NCI-H526 treated with DMSO at 0.1 percent for 48 hours (cell line): ENCODE results near the gene ESRRA.
A peak's percentile ranks its signal among the peaks of the same experiment; 100 is the strongest.

Experiments
- DNase-seq: peaks from one replicate; lab custom pipeline; 2025; lab: John Stamatoyannopoulos, UW

ESRRA gene

GRCh38 chr11:64352099-64352994, 47.0 kb downstream of the ESRRA start:
- no peak for DNase-seq

DNA sequence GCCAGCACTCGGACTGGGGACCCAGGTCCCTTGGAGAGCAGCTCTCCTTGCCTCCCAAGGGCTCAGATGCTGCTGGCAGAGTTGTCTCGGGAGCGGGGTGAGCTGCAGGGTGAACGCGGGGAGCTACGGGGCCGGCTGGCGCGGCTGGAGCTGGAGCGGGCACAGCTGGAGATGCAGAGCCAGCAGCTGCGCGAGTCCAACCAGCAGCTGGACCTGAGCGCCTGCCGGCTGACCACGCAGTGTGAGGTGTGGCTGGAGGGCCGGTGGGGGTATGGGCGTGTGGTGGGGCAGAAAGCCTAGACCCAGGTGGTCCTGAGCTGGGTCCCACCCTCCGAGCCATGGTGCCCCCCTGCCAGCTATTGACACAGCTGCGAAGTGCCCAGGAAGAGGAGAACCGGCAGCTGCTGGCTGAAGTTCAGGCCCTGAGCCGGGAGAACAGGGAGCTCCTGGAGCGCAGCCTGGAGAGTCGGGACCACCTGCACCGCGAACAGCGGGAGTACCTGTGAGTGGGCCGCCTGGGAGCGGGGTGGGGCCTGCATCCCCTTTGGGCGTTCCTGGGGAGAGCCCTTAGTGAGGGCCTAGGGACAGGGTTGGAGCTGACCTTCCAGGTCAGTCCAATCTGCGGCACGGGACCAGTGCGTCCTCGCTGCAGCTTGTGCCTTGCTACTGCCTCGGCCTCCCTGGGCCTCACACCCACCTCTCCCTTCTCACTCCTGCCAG, 47.8 kb downstream of the ESRRA start:
- DNase-seq = no peak

- DNase-seq = no peak
These were observed 48.6 kb downstream of the ESRRA start for GRCh38 chr11:64353715-64354506.

- peak; percentile 61 for DNase-seq
These were observed 50.0 kb downstream of the ESRRA start for GRCh38 chr11:64355078-64355940.

- peak; percentile 43 for DNase-seq
These were observed 51.4 kb downstream of the ESRRA start for GRCh38 chr11:64356498-64357411.

DNA sequence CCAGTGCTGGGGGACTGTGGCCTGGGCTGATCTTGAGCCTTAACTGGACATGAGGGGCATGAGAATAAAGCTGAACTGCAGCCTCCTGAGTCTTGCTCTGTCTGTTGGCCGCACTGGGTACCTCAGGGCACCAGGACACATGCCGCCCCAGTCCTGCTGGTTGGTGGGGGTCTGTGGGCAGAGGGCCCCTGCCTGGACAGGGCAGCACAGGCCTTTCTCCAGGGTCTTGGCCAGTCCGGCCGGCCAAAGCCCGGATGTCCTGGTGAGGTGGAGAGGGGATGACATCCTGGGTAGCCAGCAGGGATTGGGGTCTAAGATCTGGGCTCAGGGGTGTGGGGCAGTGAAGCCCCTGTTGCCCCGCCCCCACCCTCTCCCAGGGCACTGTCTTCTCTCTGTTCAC, 52.1 kb downstream of the ESRRA start:
- DNase-seq = no peak

DNA sequence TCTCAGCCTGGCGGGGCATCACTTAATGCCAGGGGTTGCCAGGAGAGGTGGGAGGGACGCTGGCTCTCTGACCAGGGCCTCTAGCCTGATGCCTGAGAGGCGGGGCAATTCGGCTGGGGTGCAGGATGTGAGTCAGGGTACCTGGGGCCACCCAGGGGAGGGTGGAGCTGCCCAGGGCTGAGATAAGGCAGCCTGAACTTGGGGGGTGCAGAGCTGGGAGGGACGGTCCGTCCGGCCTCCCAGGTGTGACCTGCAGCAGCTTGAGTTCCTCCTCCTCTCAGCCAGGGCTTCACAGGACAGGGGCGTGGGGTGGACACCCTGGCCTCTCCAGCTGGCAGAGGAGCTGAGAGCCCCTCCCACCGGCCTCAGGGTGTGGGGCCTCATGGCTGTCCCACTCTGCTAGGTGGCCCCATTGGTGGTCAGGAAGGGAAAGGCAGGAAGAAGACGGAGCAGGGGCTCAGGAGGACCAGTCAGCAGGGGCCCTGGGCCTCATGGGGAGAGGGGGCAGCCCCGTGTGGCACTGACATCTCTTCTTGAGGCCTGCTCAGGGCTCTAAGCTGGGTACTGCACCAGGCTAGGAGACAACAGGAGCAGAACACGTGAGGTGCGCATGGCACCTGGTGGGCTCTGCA, 52.7 kb downstream of the ESRRA start:
- DNase-seq = no peak

- no peak for DNase-seq
These were observed 53.2 kb downstream of the ESRRA start for GRCh38 chr11:64358536-64358906.

- DNase-seq = peak; percentile 88
These were observed 53.8 kb downstream of the ESRRA start, which contains the start of gene RPS6KA4 for GRCh38 chr11:64358907-64359711. RPS6KA4 (plus strand) TSS chr11:64359162; CDS start chr11:64359236, 74 bp downstream.

DNA sequence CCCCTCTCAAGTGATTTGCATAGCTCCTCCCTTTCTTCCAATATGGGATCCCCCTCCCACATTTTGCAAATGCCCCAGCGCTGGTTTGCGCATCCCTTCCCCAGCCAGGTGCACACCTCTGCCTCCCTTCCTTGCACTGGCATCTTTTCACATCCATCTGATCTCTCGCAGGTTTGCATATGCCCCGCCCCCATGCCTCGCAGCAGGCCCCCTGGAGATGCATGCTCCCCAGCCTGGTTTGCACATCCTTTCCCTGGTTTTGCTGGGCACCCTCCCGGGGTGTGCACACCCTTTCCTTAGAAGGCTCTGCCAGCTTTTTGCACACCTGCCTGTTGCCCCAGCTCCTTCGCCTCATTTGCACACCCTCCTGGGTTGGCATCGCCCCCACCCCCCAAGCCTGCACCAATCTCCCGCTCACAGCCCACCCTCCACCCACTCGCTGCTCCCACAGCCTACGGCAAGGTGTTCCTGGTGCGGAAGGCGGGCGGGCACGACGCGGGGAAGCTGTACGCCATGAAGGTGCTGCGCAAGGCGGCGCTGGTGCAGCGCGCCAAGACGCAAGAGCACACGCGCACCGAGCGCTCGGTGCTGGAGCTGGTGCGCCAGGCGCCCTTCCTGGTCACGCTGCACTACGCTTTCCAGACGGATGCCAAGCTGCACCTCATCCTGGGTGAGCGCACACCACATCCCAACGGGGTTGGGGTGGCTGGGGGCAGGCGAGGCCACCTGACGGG, 54.6 kb downstream of the ESRRA start:
- peak; percentile 88 for DNase-seq

GRCh38 chr11:64360448-64360921, 55.2 kb downstream of the ESRRA start:
- no peak for DNase-seq

GRCh38 chr11:64361659-64362058, 56.3 kb downstream of the ESRRA start:
- DNase-seq = no peak

- DNase-seq = no peak
These were observed 57.0 kb downstream of the ESRRA start for GRCh38 chr11:64362339-64362738.

GRCh38 chr11:64364435-64364834, 59.1 kb downstream of the ESRRA start:
- no peak for DNase-seq

DNA sequence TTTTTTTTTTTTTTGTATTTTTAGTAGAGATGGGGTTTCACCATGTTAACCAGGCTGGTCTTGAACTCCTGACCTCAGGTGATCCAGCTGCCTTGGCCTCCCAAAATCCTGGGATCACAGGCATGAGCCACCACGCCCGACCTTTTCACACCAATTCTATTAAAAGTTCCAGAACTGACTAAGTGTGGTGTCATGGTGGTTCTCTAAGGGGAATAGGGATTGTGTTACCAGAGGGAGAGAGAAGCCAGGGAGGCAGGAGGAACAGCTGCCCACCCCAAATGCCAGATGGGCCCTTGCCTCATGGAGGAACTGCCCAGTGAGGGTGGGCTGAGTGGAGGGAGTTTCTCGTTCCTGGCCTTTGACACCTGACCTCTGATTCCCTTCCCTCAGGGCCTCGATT, 59.6 kb downstream of the ESRRA start:
- no peak for DNase-seq
